Measurements from ENCODE around the gene CHMP2A. TPM values are rescaled to one million over a fixed set of nuclear protein-coding genes. Genes with fewer than 3 reads are reported as not detected.

Gene CHMP2A
- polyA plus RNA-seq, 1 donor from 2014 or later = 189 TPM

DNA sequence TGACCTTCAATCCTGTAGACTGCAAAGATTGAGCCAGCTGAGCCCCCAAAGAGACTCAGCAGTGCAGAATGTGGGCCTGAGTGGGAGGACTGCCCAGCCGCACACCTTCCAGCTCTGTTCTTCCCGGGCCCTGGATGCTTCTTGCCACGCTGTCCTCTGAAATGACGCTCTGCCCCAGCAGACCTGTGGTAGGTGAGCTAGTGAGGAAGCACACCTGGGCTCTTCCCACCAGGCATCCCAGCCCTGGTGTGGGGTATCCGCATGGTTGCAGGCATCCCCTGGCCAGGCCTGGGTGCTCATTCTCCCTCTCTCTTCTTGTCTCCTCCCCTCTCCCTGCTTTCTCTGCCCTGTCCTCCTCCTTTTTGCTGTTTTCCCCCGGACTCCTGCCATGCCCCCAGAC is 28.1 kb upstream of the CHMP2A start:
- Histone ChIP-seq H2AFZ (ENCODE audit: low read depth, low read length) (no peak overlapping the region), H3K9ac (ENCODE audit: low read length) (no peak overlapping the region), H3K9me3 (ENCODE audit: low read length) (no peaks in the 10 kb centered on the region), H3K27me3 (ENCODE audit: insufficient read depth, low read depth, low read length) (no peaks in the 10 kb centered on the region), H3K79me2 (replicated peaks; ENCODE audit: insufficient read depth, low read length) (peaks cover 12% of the 10 kb centered on the region), H3F3A (ENCODE audit: insufficient read depth, low read length, poor library complexity, severe bottlenecking) (no peaks in the 10 kb centered on the region), H3K4me2 (ENCODE audit: low read length) (no peak overlapping the region), H4K20me1 (ENCODE audit: insufficient read depth) (no peaks in the 10 kb centered on the region), H3K36me3 (ENCODE audit: insufficient read depth, low read length) (no peaks in the 10 kb centered on the region), H3K9me2 (ENCODE audit: insufficient read depth, low read length) (no peaks in the 10 kb centered on the region), H3K27ac (ENCODE audit: low read length) (no peak overlapping the region), H3K4me3 (ENCODE audit: low read length) (no peak overlapping the region)
- TF ChIP-seq POLR2AphosphoS5 (IDR thresholded peaks at IDR 0.05) = no peak
- TF ChIP-seq CTCF (IDR thresholded peaks at IDR 0.05; ENCODE audit: poor library complexity, severe bottlenecking) = no peak
- no peak for TF ChIP-seq TAF1 (IDR thresholded peaks at IDR 0.05; ENCODE audit: low read depth)
- no peak for TF ChIP-seq EP300 (conservative IDR thresholded peaks at IDR 0.05; ENCODE audit: poor library complexity, severe bottlenecking)
- no peak for TF ChIP-seq SMC3 (conservative IDR thresholded peaks at IDR 0.05; ENCODE audit: poor library complexity)
- no peak for TF ChIP-seq RAD21 (conservative IDR thresholded peaks at IDR 0.05)
- TF ChIP-seq, protein P1, sequence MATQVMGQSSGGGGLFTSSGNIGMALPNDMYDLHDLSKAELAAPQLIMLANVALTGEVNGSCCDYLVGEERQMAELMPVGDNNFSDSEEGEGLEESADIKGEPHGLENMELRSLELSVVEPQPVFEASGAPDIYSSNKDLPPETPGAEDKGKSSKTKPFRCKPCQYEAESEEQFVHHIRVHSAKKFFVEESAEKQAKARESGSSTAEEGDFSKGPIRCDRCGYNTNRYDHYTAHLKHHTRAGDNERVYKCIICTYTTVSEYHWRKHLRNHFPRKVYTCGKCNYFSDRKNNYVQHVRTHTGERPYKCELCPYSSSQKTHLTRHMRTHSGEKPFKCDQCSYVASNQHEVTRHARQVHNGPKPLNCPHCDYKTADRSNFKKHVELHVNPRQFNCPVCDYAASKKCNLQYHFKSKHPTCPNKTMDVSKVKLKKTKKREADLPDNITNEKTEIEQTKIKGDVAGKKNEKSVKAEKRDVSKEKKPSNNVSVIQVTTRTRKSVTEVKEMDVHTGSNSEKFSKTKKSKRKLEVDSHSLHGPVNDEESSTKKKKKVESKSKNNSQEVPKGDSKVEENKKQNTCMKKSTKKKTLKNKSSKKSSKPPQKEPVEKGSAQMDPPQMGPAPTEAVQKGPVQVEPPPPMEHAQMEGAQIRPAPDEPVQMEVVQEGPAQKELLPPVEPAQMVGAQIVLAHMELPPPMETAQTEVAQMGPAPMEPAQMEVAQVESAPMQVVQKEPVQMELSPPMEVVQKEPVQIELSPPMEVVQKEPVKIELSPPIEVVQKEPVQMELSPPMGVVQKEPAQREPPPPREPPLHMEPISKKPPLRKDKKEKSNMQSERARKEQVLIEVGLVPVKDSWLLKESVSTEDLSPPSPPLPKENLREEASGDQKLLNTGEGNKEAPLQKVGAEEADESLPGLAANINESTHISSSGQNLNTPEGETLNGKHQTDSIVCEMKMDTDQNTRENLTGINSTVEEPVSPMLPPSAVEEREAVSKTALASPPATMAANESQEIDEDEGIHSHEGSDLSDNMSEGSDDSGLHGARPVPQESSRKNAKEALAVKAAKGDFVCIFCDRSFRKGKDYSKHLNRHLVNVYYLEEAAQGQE (IDR thresholded peaks at IDR 0.05; ENCODE audit: borderline replicate concordance) = no peak
- TF ChIP-seq EZH2 (IDR thresholded peaks at IDR 0.05; ENCODE audit: borderline replicate concordance, insufficient read depth, low read length, poor library complexity, severe bottlenecking) = no peak
- TF ChIP-seq MXI1 (conservative IDR thresholded peaks at IDR 0.05; ENCODE audit: poor library complexity, severe bottlenecking) = no peak

DNA sequence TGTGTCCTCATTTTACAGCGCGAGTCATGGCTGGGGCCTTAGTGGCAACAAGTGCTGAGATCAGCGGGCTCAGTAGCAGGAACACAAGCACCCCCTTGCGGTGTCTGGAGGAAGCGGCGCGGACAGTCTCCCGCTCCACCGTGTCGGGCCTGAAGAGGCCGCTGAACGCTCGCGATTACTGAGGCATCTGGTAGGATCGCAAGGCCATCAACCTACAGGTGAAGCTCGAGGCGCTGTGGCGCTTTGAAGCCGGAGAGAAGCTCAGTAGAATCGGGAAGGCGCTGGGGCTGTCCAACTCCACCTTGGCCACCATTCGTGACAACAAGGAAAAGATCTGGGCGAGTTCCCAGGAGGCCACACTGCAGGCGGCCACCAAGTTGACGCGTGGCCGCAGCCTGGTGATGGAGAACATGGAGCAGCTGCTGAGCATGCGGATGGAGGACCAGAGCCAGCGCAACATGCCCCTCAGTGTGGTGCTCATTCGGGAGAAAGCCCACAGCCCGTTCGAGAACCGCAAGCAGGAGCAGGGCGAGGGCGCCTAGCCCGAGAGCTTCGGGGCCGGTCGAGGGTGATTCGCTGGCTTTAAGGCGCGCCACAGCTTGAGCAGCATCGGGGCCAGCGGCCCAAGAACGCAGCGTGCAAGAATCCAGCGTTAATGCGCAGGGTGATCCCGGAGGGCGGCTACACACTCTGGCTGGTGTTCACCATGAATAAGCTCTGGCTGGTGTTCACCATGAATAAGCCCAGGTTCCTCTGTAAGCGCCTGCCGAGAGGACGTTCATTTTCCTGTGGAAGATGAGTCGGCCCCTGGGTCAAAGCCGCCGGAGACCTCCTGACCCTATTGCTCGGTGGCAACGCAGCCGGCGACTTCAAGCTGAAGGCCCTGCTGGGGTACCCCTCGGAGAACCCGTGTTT is 26.6 kb upstream of the CHMP2A start:
- Histone ChIP-seq H3K9me2 (ENCODE audit: insufficient read depth, low read length) (no peaks in the 10 kb centered on the region), H3K79me2 (replicated peaks; ENCODE audit: insufficient read depth, low read length) (peaks cover 23% of the 10 kb centered on the region), H4K20me1 (ENCODE audit: insufficient read depth) (no peaks in the 10 kb centered on the region), H3K27me3 (ENCODE audit: insufficient read depth, low read depth, low read length) (no peaks in the 10 kb centered on the region), H3K27ac (ENCODE audit: low read length) (no peak overlapping the region), H3K4me3 (ENCODE audit: low read length) (no peak overlapping the region), H3F3A (ENCODE audit: insufficient read depth, low read length, poor library complexity, severe bottlenecking) (no peaks in the 10 kb centered on the region), H3K9me3 (ENCODE audit: low read length) (no peaks in the 10 kb centered on the region), H3K36me3 (ENCODE audit: insufficient read depth, low read length) (no peaks in the 10 kb centered on the region), H2AFZ (ENCODE audit: low read depth, low read length) (no peak overlapping the region), H3K9ac (ENCODE audit: low read length) (no peak overlapping the region), H3K4me2 (ENCODE audit: low read length) (no peak overlapping the region)
- no peak for TF ChIP-seq POLR2AphosphoS5 (IDR thresholded peaks at IDR 0.05)
- peak; percentile 59 for TF ChIP-seq CTCF (IDR thresholded peaks at IDR 0.05; ENCODE audit: poor library complexity, severe bottlenecking)
- no peak for TF ChIP-seq EZH2 (IDR thresholded peaks at IDR 0.05; ENCODE audit: borderline replicate concordance, insufficient read depth, low read length, poor library complexity, severe bottlenecking)
- TF ChIP-seq SMC3 (conservative IDR thresholded peaks at IDR 0.05; ENCODE audit: poor library complexity) = peak; percentile 45
- peak; percentile 36 for TF ChIP-seq RAD21 (conservative IDR thresholded peaks at IDR 0.05)
- TF ChIP-seq TAF1 (IDR thresholded peaks at IDR 0.05; ENCODE audit: low read depth) = no peak
